ENCODE data around the gene TENM4.

- TF ChIP-seq CTCF (IDR thresholded peaks at IDR 0.05) (no peak), POLR2A (IDR thresholded peaks at IDR 0.05) (no peak)
Observed at GRCh38 chr11:78898266-78898775, 542.5 kb downstream of the TENM4 start.
